Measurements from ENCODE around the gene IFNA17.
"Not testable (repeated sequence)": the region's sequence is repeated elsewhere in the genome, so short reads cannot be mapped to it uniquely, and the experiment has no call there.

IFNA17 gene

GRCh38 chr9:21228122-21228521, at the start of gene IFNA17:
Gene IFNA17 (minus strand): TSS chr9:21228222. CDS start chr9:21228173, 49 bp downstream.
- DNase-seq (ENCODE audit: low read depth in 1 of 2, low spot score in 1 of 2), result no peak

- DNase-seq (ENCODE audit: low read depth in 1 of 2, low spot score in 1 of 2), result no peak
These were observed 40.3 kb upstream of the IFNA17 start for GRCh38 chr9:21268347-21268657.

- DNase-seq (ENCODE audit: low read depth in 1 of 2, low spot score in 1 of 2), result no peak
These were observed 39.7 kb upstream of the IFNA17 start for GRCh38 chr9:21267485-21268346.

- DNase-seq (ENCODE audit: low read depth in 1 of 2, low spot score in 1 of 2), result no peak
These were observed 38.9 kb upstream of the IFNA17 start for GRCh38 chr9:21266733-21267484.

- DNase-seq (ENCODE audit: low read depth in 1 of 2, low spot score in 1 of 2), result no peak
These were observed 37.6 kb upstream of the IFNA17 start for GRCh38 chr9:21265421-21266189.

- DNase-seq (ENCODE audit: low read depth in 1 of 2, low spot score in 1 of 2), result no peak
These were observed 27.7 kb upstream of the IFNA17 start for GRCh38 chr9:21255538-21256212.

- no peak for DNase-seq (ENCODE audit: low read depth in 1 of 2, low spot score in 1 of 2)
These were observed 24.9 kb upstream of the IFNA17 start for GRCh38 chr9:21252721-21253547.

GRCh38 chr9:21251638-21252037, 23.6 kb upstream of the IFNA17 start:
- DNase-seq (ENCODE audit: low read depth in 1 of 2, low spot score in 1 of 2), result no peak

GRCh38 chr9:21251190-21251589, 23.2 kb upstream of the IFNA17 start:
- no peak for DNase-seq (ENCODE audit: low read depth in 1 of 2, low spot score in 1 of 2)

GRCh38 chr9:21244836-21245235, 16.8 kb upstream of the IFNA17 start:
- no peak for DNase-seq (ENCODE audit: low read depth in 1 of 2, low spot score in 1 of 2)

GRCh38 chr9:21239911-21240310, 11.9 kb upstream of the IFNA17 start, which contains the start of gene IFNA14:
Gene IFNA14 (minus strand): TSS chr9:21240005. CDS start chr9:21239935, 70 bp downstream.
- no peak for DNase-seq (ENCODE audit: low read depth in 1 of 2, low spot score in 1 of 2)

GRCh38 chr9:21236360-21236714, 8.3 kb upstream of the IFNA17 start:
- not testable (repeated sequence) for DNase-seq (ENCODE audit: low read depth in 1 of 2, low spot score in 1 of 2)

- DNase-seq (ENCODE audit: low read depth in 1 of 2, low spot score in 1 of 2), result not testable (repeated sequence)
These were observed 7.7 kb upstream of the IFNA17 start for GRCh38 chr9:21235468-21236359.

GRCh38 chr9:21234153-21234687, 6.2 kb upstream of the IFNA17 start:
- DNase-seq (ENCODE audit: low read depth in 1 of 2, low spot score in 1 of 2), result no peak

- no peak for DNase-seq (ENCODE audit: low read depth in 1 of 2, low spot score in 1 of 2)
These were observed 5.2 kb upstream of the IFNA17 start for GRCh38 chr9:21233258-21233657.

- DNase-seq (ENCODE audit: low read depth in 1 of 2, low spot score in 1 of 2), result not testable (repeated sequence)
These were observed 10.8 kb downstream of the IFNA17 start, which contains the start of gene IFNA16 for GRCh38 chr9:21217211-21217610. Gene IFNA16 (minus strand): TSS chr9:21217311. CDS start chr9:21217305, 6 bp downstream.

- DNase-seq (ENCODE audit: low read depth in 1 of 2, low spot score in 1 of 2), result not testable (repeated sequence)
These were observed 14.4 kb downstream of the IFNA17 start for GRCh38 chr9:21213411-21214326.

- not testable (repeated sequence) for DNase-seq (ENCODE audit: low read depth in 1 of 2, low spot score in 1 of 2)
These were observed 15.9 kb downstream of the IFNA17 start for GRCh38 chr9:21212160-21212559.
